ENCODE results near the gene SMAD3.
"Not testable (repeated sequence)": the region's sequence is repeated elsewhere in the genome, so short reads cannot be mapped to it uniquely, and the experiment has no call there.

SMAD3 gene

DNA sequence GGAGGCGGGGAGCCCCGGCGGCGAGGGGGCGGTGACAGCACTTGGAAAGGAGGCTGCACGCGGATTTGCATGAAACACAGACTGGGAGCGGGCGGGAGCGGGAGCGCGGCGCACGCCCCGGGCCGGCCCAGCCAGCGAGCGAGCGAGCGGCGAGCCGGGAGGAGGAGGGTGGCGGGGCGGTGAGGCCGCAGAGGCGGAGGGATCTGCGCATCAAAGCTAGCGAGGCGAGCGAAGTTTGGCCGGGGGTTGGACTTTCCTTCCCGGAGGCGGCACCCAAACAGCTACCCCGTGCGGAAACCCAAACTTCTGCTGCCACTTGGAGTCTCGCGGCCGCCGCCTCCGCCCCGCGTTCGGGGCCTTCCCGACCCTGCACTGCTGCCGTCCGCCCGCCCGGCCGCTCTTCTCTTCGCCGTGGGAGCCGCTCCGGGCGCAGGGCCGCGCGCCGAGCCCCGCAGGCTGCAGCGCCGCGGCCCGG is at the start of gene SMAD3:
TSS of gene SMAD3 (plus strand) at position 72 of the 475 bp plus-strand sequence. CDS start 553 bp downstream, outside the sequence.
- DNase-seq, result peak; percentile 61 to 62

DNA sequence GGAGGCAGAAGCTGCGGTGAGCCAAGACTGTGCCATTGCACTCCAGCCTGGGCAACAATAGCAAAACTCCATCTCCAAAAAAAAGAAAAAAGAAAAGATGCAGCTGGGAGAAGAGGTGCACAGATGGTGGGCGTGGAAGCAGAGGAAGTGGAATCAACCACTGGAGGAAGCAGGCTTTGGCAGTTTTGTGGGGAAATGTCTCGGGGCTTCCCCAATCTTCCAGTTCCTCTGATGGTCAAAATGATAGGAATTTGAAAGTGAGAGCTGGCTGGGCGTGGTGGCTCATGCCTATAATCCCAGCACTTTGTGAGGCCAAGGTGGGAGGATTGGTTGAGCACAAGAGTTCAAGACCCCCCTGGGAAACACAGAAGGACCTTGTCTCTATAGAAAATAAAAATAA is 48.1 kb upstream of the SMAD3 start:
- no peak for DNase-seq

DNA sequence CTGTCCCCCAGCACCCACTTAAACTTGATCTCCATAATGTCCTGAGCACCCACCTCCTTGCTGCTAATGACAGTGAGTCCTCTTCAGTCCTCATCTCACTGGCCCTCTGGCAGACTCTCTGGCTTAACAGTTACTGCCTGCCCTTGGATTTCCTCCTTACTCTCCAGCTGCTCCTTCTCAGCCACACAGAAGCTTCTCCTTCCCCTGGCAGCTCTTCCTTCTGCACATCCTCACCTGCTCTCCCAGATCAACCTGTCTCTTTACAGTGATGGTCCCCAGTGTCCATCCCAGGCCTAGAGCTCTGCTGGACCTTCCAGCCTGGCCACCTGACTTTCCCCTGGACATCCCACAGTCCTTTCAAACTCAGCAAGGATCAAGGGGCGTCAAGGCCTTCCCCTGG is 47.4 kb upstream of the SMAD3 start:
- DNase-seq, result no peak

DNA sequence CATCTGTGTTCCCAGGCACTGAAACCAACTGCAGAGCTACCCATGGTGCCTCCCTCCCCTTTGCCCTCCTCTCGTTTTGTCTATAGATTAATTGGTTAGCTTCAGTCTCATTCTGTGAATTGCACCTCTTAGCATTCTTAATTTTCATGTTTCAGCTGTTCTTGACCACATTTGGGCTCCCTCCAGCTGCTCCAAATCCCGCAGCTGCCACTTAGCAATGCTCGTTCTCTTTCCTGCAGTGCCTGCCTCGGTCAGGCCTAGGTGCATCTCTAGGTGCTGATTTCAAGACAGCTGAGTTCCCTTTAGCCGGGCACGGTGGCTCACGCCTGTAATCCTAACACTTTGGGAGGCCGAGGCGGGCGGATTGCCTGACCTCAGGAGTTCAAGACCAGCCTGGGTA is 47.0 kb upstream of the SMAD3 start:
- DNase-seq, result no peak

DNA sequence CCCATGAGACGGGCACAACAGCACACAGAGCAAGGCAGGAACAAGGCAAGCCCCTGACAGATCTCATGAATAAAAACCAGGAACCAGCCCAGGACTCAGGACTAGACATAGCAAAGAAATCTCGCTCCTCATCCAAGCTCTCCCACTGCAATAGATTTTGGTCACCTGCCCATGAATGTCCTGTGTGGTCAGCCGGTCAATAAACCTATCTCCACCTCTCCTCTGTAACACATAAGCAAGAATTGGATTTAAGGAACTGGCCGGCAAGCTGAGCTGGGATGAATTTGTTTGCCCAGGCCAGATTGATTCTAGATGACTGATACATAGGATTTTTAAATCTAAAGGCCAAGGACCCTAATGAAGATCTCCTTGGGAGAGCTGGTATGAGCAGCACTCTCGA is 46.3 kb upstream of the SMAD3 start:
- DNase-seq, result no peak

DNA sequence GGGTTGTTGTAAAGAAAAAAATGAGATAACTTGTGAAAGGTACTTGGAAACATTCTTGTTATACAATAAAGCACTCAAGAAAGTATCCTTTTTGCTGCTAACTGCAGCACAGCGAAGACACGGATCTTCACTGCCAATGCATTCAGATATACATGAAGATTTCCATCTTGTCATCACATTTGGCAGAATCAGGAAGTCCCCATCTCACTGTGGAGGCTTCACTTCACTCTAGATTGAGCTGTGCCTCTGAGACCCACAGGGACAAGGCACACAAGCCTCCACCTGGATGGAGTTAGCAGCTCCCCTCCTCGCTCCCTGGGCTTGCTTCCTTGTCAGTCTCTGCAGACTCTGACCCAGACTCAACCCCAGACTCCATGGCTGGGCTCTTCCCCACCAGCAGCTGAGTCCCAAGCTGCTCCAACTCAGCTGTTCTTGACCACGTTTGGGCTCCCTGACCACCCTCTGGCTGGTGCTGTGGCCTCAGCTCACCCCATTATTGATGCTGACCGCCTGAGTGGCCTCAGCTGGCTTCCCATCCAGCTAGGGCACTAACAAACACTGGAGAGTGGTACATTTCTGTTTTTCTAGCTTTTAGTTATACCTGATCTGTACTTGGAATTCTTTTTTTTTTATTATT is 45.4 kb upstream of the SMAD3 start:
- DNase-seq, result no peak

DNA sequence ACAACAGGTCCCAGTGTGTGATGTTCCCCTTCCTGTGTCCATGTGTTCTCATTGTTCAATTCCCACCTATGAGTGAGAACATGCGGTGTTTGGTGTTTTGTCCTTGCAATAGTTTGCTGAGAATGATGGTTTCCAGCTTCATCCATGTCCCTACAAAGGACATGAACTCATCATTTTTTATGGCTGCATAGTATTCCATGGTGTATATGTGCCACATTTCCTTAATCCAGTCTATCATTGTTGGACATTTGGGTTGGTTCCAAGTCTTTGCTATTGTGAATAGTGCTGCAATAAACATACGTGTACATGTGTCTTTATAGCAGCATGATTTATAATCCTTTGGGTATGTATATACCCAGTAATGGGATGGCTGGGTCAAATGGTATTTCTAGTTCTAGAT is 44.7 kb upstream of the SMAD3 start:
- not testable (repeated sequence) for DNase-seq

DNA sequence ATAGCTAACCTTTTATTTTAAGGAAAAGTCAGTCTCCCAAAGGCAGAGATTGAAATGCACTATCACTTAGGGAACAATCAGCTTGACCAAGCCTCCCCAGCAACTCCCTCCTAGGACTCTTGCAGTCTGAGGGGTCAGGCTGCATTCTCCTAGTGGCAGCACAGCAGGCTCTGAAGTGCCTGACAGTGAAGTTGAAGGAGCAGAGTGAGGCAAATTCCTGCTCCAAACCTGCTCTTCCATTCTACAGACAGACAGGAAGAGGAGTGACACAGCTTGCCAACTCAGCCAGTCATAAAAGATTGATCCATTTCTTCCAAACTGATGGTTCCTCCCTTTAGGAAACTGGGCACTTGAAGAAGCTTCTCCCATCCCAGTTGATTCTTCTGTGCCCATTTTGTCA is 43.9 kb upstream of the SMAD3 start:
- DNase-seq, result no peak

DNA sequence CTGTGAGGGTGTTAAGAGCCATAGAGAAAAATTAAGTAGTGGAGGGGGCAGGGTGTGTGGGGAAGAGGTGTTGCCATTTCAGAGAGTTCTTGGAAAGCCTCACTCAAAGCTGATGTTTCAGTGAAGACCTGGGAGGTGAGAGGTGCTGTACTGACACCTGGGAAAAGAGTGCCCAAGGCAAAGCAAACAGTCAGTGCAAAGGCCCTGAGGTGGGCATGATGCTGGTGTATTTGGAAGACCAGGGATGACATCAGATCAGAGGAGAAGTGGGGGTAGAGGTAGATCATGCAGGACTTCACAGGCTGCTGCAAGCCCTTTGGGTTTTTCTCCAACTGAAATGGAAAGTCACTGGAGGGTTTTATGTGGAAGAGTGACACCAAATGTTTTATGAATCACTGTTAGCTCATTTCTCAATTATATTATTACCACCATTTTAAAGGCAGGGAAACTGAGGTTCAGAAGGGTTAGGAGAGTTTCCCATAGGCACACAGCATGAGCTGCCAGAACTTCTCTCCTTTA is 42.8 kb upstream of the SMAD3 start:
- no peak for DNase-seq

DNA sequence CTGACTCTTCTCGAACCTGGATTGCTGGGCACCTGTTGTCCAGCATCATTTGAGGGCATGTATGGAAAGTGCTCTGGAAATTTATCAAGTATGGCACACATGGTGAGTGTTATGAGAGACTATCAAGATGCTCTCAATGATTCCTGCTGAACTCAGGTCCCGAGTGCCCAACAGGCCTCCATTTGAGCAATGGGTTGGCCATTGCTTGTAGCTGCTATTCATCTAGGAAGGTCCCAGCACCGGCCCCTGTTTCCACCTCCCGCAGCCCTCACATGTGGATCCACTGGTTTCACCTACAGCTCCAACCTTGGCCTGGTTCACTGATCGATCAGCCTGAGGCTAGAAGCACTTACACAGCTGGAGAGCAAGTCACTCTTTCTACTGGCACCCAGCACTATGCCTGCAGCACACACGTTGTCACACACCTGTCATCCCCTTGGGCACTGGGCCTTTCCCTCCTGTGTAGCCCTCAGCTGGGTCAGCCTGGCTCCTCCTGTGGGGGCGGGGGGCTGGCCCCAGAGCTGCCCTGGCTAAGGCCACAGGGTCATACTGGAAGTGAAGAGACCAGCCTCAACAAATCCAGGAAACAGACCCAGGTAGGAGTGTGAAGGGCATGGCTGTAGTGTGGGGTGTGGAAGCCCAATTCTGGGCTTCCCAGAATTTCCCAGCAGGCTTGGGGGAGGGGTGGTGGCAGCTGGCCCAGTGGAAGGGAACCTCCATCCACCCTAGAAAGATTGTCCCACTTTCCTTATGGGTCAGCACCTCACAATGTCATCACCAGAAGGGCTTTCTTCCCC is 41.7 kb upstream of the SMAD3 start:
- DNase-seq, result no peak

DNA sequence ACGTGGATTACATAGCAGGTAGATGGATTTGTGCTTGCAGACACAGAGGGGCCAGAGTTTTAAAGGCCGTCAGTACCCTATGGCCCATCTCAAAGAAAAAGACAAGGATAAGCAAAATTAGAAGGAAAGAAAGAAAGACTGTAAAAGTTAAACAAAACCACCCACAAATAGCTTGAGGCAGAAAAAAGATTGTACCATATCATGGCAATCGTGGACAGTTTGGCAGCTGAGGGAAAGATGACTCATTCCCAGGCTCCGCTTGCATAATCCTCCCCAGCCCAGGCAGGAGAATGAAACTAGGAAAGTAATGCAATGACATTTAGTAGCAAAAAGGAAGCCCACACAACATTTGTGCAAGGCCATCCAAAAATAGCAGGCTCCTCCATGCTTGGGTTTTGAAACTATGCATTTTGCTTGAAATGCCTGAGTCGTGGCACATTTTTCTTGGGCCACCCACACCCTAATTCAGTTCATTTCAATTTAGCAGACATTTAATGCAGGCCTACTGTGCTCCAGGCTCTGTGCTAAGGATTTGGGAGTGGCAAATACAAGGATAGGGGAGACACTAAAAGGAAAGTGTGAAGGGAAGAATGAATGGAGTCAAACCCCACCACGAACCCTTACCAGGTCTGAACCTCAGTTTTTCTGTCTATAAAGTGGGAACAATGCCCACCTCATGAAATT is 40.9 kb upstream of the SMAD3 start:
- peak in 1 of 2 experiments; percentile 9 for DNase-seq

DNA sequence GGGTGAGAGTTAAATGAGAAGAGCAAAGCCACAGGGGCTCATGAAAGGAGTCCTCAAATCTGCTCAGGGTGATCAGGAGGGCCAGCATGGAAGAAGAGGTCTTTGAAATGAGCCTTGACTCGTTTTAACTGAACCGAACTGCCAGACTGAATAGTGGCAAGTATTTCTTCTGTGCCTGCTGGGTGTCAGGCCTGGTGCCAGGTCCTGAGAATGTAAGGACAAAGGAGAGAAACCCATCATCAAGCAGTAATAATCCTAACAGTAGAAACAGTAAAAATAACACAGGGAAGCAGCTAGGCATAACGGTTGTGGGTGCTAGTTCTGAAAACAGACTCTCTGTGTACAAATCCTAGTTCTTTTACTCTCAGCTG is 40.4 kb upstream of the SMAD3 start:
- no peak for DNase-seq

DNA sequence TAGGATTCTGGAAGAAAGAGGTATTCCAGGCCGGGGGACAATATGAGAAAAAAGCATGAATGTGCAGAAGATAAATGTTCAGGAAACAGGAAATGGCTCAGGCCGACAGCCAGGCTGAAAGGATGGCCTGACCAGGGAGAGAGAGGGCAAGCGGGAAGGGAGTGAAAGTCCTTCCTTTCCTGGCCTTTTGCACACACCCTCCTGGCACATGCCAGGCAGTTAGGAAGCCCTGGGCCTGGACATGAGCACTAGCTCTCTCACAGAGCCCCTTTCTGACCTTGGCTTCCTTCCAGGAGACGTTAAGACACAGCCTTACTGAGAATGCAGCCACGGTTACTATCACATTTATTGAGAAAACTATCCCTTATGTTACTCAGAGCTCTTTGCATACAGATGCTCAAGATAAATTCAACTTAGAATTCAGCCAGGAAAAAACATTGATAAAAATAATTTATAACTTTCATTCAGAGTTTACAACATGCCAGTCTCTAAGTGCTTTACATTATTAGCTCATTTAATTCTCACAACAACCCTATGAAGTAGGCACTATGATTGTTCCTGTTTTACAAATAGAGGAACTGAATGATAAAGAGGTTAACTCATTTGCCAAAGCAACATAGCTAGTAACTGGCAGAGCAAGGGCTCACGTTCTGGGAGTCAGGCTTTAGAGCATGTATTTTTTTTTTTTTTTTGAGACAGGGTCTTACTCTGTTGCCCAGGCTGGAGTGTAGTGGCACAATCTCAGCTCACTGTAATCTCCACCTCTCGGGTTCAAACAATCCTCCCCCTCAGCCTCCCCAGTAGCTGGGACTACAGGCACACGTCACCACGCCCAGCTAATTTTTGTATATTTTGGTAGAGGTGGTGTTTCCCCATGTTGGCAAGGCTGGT is 39.4 kb upstream of the SMAD3 start:
- no peak for DNase-seq

DNA sequence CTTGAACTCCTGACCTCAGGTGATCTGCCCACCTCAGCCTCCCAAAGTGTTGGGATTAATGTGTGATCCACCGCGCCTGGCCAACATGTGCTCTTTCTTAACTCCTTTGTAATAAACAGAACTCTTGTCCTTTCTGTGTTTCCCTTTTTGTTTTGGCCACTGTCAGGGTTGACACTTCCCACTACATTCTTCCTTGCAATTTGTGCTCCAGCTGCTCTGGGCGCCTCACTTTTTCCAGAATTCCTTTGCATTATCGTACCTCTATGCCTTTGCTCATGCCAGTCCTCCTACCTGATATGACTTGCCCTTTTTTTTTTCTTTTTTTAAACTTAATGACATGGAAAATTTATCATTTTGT is 38.8 kb upstream of the SMAD3 start:
- no peak for DNase-seq

DNA sequence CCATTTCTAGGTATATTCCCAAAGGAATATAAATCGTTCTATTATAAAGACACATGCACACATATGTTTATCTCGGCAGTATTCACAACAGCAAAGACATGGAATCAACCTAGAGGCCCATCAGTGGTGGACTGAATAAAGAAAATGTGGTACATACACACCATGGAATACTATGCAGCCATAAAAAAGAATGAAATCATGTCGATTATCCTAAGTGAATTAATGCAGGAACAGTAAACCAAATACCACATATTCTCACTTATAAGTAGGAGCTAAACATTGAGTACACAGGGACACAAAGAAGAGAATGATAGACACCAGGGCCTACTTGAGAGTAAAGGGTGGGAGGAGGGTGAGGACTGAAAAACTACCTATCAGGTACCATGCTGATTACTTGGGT is 37.0 kb upstream of the SMAD3 start:
- not testable (repeated sequence) for DNase-seq

DNA sequence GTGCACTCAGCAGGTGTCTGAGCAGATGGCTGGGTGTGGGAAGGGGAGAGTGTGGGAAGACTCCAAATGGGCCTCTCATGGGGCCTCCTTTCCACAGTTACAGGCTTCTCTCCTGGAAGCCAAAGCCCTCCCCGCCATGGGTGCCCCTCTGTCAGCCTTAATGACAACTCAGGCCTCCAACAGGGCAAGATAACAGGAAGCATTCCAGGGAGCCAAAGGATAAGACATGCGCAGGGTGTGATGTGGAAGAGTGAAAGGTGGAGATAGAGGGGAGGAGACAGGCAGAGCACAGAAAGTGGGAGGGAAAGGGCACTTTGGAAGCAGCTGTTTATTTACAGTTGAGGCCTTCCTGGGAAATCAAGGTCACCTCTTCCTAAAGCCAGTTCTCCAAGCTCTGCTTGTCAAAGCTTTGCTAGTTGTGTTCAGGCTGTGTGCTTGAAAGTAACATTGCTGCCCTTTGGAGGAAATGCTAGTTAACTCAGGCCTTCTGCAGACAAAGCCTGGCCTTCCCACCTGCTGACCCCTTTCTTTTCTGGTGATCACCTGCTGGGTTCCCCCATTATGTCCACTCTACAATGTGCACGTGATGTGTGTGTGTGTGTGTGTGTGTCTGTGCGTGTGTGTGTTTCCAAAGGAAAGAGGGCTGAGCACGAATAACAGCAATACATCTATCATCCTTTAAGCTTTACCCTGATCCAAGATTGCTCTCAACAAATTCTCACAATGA is 35.2 kb upstream of the SMAD3 start:
- DNase-seq, result no peak

DNA sequence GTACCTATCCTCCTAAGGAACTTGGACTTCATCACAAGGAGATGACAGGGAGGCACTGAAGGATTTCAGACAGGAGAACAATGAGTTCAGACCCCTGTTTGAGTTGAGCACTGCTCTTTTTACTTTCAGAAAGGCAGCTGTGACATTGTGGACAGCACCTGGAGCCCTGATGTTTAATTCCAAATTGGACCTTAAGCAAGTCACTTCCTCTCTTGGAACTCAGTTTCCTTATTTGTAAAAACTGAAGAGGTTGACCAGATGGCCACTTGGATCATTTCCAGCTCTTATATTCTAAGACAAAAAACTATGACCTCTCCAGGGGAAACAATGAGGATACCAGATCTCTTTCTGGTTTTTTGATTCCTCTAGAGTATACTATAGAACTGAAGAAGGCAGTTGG is 34.1 kb upstream of the SMAD3 start:
- no peak for DNase-seq

DNA sequence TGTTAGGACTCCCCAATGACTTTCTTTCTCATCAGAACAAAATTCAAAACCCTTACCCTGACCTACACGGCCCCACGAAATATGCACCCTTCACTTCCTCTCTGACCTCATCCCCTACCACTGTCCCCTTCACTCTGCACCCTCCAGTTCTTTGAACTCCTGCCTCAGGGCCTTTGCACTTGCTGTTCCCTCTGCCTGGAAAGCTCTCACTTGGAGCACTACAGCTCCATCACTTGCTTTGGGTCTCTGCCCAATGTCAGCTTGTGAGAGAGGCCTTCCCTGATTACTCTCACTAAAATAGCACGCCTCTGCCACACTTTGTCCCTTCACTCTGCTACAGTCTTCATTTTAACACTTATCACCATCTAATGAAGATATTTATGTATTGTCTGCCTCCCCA is 32.8 kb upstream of the SMAD3 start:
- no peak for DNase-seq

DNA sequence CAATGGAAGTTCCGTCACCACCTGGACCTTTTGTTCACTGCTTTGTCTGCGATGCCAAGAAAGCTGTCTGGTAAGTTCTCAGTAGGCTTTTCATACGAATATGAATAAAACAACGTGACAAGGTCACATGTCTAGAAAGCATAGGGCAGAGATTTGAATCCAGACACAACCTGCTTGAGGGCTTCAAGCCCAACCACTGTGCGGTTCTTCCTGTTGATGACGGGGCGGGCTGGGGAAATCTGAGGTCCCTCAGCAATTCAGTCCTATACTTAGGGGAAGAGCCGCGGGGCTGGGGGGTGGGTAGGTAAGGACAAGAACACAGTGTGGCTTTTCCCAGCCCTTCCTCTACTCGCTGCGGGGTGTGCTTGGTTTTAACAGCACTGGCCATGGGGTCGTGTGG is 32.4 kb upstream of the SMAD3 start:
- DNase-seq, result peak in 1 of 2 experiments; percentile 23

DNA sequence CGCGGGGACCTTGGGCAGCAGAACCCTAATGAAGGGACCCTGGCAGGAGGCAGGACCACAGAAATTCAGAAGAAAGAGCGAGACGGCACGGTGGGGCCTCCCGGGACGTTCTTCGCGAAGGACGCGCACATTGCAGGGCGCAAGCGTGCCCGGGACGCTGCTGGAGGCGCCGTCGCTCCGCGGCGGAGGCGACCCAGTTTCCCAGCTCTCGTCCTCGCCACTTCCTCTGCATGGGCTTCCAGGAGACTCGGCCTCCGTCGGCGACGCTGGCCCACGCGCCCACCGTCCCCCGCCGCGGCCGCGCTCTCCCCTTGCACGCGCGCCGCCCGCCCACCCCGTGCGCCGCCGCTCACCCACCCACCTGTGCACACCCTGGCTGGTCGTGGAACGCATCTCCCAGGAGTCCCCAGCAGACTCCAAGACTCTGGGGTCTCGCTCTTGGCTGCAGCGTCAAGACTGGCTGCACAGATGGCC is 31.8 kb upstream of the SMAD3 start:
- DNase-seq, result peak; percentile 13 to 25

DNA sequence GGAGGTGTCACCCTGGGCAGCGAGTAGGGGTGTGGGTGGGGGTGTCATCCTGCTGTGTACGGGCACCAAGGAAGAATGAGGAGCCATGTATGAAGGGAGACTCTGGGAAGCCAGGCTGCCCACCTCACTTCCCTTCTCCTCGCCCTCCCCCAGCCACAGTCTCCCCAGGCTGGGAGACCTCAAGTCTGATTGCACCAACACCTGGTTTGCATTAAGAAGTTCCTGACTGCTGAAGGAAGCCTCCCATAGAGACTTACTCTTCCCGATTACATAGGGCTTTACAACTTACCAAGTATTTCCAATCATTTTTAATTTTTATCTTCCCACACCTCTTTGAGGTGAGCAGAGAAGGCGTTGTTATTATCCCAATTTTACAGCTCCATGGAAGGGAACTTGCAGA is 29.5 kb upstream of the SMAD3 start:
- no peak for DNase-seq

All from stimulated activated CD4-positive, alpha-beta T cell treated with anti-CD3 and anti-CD28 coated beads, Interleukin-4, amount 100 ng/mL, for 4 hours (primary cell).